HepG2 (cell line): Measurements from ENCODE around the gene PRSS36. TPM values are rescaled to one million over a fixed set of nuclear protein-coding genes. Genes with fewer than 3 reads are reported as not detected.

Experiments
- ATF5 ChIP-seq: sonication (generic); formaldehyde crosslinking; IDR thresholded peaks from 2 replicates; pipeline ENCODE4 v1.4.0; 2020; ENCODE audit warnings: mild to moderate bottlenecking, low read depth, missing genetic modification reagents
- CHD2 ChIP-seq: IDR thresholded peaks from 2 replicates; pipeline ENCODE4 v1.6.1; 2011; ENCODE audit warnings: low read depth, low read length, improper control_type of control experiment
- CHD4 ChIP-seq: fragments of 200-600 bp; sonication (generic); IDR thresholded peaks from 2 replicates; pipeline ENCODE4 v1.7.0; 2017; ENCODE audit warnings: mild to moderate bottlenecking, low read length, borderline replicate concordance
- FIP1L1 ChIP-seq: fragments of 200-400 bp; formaldehyde crosslinking; IDR thresholded peaks from 2 replicates; pipeline ENCODE4 v1.6.1; 2018; ENCODE audit warnings: low read depth, mild to moderate bottlenecking, low read length, moderate library complexity, borderline replicate concordance; ENCODE audit not compliant: insufficient read depth
- FOSL1 ChIP-seq: sonication (generic); formaldehyde crosslinking; IDR thresholded peaks from 2 replicates; pipeline ENCODE4 v1.9.0; 2021; ENCODE audit warnings: missing genetic modification reagents, borderline replicate concordance
- GFI1 ChIP-seq: sonication (generic); formaldehyde crosslinking; IDR thresholded peaks from 2 replicates; pipeline ENCODE4 v1.5.0; 2020; ENCODE audit warnings: missing genetic modification reagents, mild to moderate bottlenecking, borderline replicate concordance
- HDAC6 ChIP-seq: fragments of 200-600 bp; sonication (generic); IDR thresholded peaks from 2 replicates; pipeline ENCODE4 v1.7.0; 2017; ENCODE audit warnings: mild to moderate bottlenecking, antibody characterized with exemption, low read length, low read depth
- HOXA5 ChIP-seq: sonication (generic); formaldehyde crosslinking; IDR thresholded peaks from 2 replicates; pipeline ENCODE4 v1.4.0; 2020; ENCODE audit warnings: missing genetic modification reagents
- KLF11 ChIP-seq: IDR thresholded peaks from 2 replicates; pipeline ENCODE4 v1.6.1; 2016; ENCODE audit warnings: missing compliant biosample characterization
- MEIS1 ChIP-seq: sonication (generic); formaldehyde crosslinking; IDR thresholded peaks from 2 replicates; pipeline ENCODE4 v1.9.0; 2021; ENCODE audit warnings: mild to moderate bottlenecking, missing genetic modification reagents, moderate library complexity, borderline replicate concordance
- PAX8 ChIP-seq: sonication (generic); formaldehyde crosslinking; IDR thresholded peaks from 2 replicates; pipeline ENCODE4 v1.8.0; 2022; ENCODE audit warnings: mild to moderate bottlenecking, missing genetic modification reagents, borderline replicate concordance
- PCBP1 ChIP-seq: fragments of 200-400 bp; formaldehyde crosslinking; IDR thresholded peaks from 2 replicates; pipeline ENCODE4 v1.6.1; 2017; ENCODE audit warnings: mild to moderate bottlenecking, low read depth, low read length, borderline replicate concordance
- SALL1 ChIP-seq: sonication (generic); formaldehyde crosslinking; IDR thresholded peaks from 2 replicates; pipeline ENCODE4 v1.8.0; 2022; ENCODE audit warnings: mild to moderate bottlenecking, missing genetic modification reagents
- SMC3 ChIP-seq: IDR thresholded peaks from 2 replicates; pipeline ENCODE4 v1.6.1; 2011; ENCODE audit warnings: low read length, improper control_type of control experiment
- TARDBP ChIP-seq: sonication (generic); formaldehyde crosslinking; IDR thresholded peaks from 2 replicates; pipeline ENCODE4 v1.8.0; 2022; ENCODE audit warnings: mild to moderate bottlenecking, missing genetic modification reagents
- TFDP2 ChIP-seq: sonication (generic); formaldehyde crosslinking; IDR thresholded peaks from 2 replicates; pipeline ENCODE4 v1.4.0; 2020; ENCODE audit warnings: missing genetic modification reagents
- TSC22D2 ChIP-seq: sonication (generic); formaldehyde crosslinking; IDR thresholded peaks from 2 replicates; pipeline ENCODE4 v1.5.1; 2020; ENCODE audit warnings: missing genetic modification reagents, mild to moderate bottlenecking, borderline replicate concordance
- ZNF138 ChIP-seq: sonication (generic); formaldehyde crosslinking; IDR thresholded peaks from 2 replicates; pipeline ENCODE4 v1.5.0; 2020; ENCODE audit warnings: mild to moderate bottlenecking, low read depth, missing genetic modification reagents
- ZNF24 ChIP-seq: fragments of 450-650 bp; IDR thresholded peaks from 2 replicates; pipeline ENCODE4 v1.6.1; 2017; ENCODE audit warnings: antibody characterized with exemption, mild to moderate bottlenecking
- ZNF354B ChIP-seq: sonication (generic); formaldehyde crosslinking; IDR thresholded peaks from 2 replicates; pipeline ENCODE4 v1.8.0; 2022; ENCODE audit warnings: mild to moderate bottlenecking, missing genetic modification reagents
- ZNF362 ChIP-seq: sonication (generic); formaldehyde crosslinking; IDR thresholded peaks from 2 replicates; pipeline ENCODE4 v1.4.0; 2020; ENCODE audit warnings: missing genetic modification reagents, mild to moderate bottlenecking, borderline replicate concordance
- ZSCAN20 ChIP-seq: sonication (generic); formaldehyde crosslinking; IDR thresholded peaks from 2 replicates; pipeline ENCODE4 v1.4.0; 2020; ENCODE audit warnings: missing genetic modification reagents, mild to moderate bottlenecking, borderline replicate concordance
- polyA plus RNA-seq, 8 experiments: library from polyadenylated mRNA; depleted of rRNA in 3 of 8; stranded (reverse) in 7 of 8; unstranded in 1 of 8; fragments of >200 nt; fragmentation: Illumina TruSeq in 4 of 8; extraction: Trizol in 4 of 8; gene quantifications; 2 replicates each; pipeline versions ENCODE4 v1.2.1 to v1.2.3, GENCODE V29; 2011 to 2016; ENCODE audit warnings: low read depth in 4 of 8, missing spikeins in 1 of 8, mixed read lengths in 1 of 8; ENCODE audit not compliant: insufficient read depth in 1 of 8
- total RNA-seq, 5 experiments: library from RNA; depleted of rRNA; stranded (reverse); fragments of >200 nt; fragmentation: Illumina TruSeq; extraction: Trizol; gene quantifications; 2 replicates each; pipeline ENCODE4 v1.2.3, GENCODE V29; 2016; ENCODE audit warnings: low read depth in 1 of 5
- TF ChIP-seq, protein P1 (sequence below): sonication (generic); formaldehyde crosslinking; IDR thresholded peaks from 2 replicates; pipeline ENCODE4 v1.8.0; 2022; ENCODE audit warnings: low read depth, missing genetic modification reagents
- TF ChIP-seq, protein P2 (sequence below): sonication (generic); formaldehyde crosslinking; IDR thresholded peaks from 2 replicates; pipeline ENCODE4 v1.5.0; 2020; ENCODE audit warnings: missing genetic modification reagents

The PRSS36 gene
- total and polyA plus RNA-seq, 2 of the 13 experiments (the other 11 are each of a cell fraction or from before 2014, with no cell fraction given): 1.5 to 2.1 TPM

DNA sequence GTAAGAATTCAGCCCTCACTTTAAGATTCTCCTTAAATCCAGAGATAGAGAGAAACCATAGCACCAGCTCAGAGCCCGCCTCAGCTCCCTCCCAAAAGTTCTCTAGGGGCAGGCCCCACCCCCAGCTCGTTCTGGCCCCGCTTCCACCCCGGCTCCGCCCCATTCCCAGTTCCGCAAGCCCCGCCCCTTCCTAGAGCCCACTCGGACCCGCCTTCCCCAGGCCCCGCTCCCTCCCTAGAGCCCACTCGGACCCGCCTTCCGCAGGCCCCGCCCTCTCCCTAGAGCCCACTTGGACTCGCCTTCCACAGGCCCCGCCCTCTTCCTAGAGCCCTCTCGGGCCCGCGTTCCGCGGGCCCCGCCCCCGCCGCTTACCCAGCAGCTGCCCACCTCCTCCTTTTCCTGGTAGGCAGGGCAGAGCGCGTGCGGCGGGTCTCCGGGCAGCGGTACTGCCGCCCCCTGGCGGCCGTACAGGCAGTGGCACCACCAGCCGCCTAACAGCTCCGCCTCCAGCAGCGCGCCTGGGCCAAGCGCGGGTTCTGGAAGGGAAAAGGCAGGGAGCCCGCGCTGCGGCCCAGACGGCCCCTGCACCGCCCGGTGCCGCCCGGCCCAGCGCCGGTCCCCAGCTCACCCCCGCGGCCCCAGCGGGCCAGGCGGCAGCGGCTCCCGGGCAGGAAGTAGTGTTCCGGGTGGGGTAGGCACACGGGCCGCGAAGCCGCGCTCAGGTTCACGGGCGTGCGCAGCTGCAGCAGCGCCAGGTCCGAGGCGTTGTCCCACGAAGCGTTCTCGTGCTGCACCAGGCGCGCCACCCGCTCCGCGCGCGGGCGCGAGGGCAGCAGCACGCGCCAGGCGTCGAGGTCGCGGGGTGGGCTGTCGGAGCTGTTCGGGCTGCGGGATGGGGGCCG is 7.5 kb downstream of the PRSS36 start (continued):
- TF ChIP-seq SALL1 (peak; percentile 93), GFI1 (CRISPR knock-in tag) (no peak; the same call in 1 of the 2 replicates), MEIS1 (CRISPR knock-in tag) (no peak), FOSL1 (CRISPR knock-in tag) (no peak), ZNF138 (CRISPR knock-in tag) (peak; percentile 94), SMC3 (peak; percentile 67; the same call in 1 of the 2 replicates), CHD4 (no peak), HDAC6 (no peak), TSC22D2 (CRISPR knock-in tag) (peak; percentile 67; the same call in 1 of the 2 replicates), ZSCAN20 (CRISPR knock-in tag) (no peak), ZNF362 (CRISPR knock-in tag) (no peak), CHD2 (no peak), ZNF24 (peak; percentile 14; the same call in 1 of the 2 replicates), TFDP2 (peak; percentile 88), TARDBP (CRISPR knock-in tag) (peak; percentile 81; the same call in 1 of the 2 replicates), FIP1L1 (no peak), ZNF354B (no peak), PCBP1 (no peak), ATF5 (CRISPR knock-in tag) (0 out of 2 replicates have a peak, but pooled peaks have one; percentile 46), HOXA5 (CRISPR knock-in tag) (peak; percentile 56; the same call in 1 of the 2 replicates), PAX8 (CRISPR knock-in tag) (0 out of 2 replicates have a peak, but pooled peaks have one; percentile 72), KLF11 (CRISPR knock-in tag) (peak; percentile 26; the same call in 1 of the 2 replicates)
- TF ChIP-seq, protein P1, sequence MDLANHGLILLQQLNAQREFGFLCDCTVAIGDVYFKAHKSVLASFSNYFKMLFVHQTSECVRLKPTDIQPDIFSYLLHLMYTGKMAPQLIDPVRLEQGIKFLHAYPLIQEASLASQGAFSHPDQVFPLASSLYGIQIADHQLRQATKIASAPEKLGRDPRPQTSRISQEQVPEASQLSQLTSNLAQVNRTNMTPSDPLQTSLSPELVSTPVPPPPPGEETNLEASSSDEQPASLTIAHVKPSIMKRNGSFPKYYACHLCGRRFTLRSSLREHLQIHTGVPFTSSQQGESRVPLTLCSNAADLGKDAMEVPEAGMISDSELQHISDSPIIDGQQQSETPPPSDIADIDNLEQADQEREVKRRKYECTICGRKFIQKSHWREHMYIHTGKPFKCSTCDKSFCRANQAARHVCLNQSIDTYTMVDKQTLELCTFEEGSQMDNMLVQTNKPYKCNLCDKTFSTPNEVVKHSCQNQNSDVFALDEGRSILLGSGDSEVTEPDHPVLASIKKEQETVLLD (CRISPR knock-in tag): 0 out of 2 replicates have a peak, but pooled peaks have one; percentile 34
- TF ChIP-seq, protein P2, sequence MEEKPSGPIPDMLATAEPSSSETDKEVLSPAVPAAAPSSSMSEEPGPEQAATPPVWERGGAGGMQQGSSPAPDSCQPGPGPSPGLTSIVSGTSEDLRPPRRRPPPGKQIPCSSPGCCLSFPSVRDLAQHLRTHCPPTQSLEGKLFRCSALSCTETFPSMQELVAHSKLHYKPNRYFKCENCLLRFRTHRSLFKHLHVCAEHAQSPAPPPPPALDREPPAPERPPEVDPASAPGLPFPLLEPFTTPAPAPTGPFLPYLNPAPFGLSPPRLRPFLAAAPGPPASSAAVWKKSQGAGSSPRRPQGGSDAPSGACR (CRISPR knock-in tag): peak; percentile 76; the same call in 1 of the 2 replicates
